A673 (cell line): ENCODE measurements around the gene KCNMA1. TPM values are rescaled to one million over a fixed set of nuclear protein-coding genes. Genes with fewer than 3 reads are reported as not detected.

Experiments used
- BruUV-seq: library from RNA; stranded (reverse); fragments of 400-500 nt; replicated peaks from 2 replicates; lab custom pipeline; 2021; lab: Mats Ljungman, UMichigan
- CTCF ChIA-PET: fragments of 300-600 bp; sonication (Branson Sonifier 250); formaldehyde crosslinking; loops from one replicate; lab custom pipeline; 2022; ENCODE audit warnings: antibody characterized with exemption; lab: Charles Lee
- POLR2A ChIA-PET: fragments of 300-600 bp; sonication (Branson Sonifier 250); formaldehyde crosslinking; loops from one replicate; lab custom pipeline; 2022; ENCODE audit warnings: antibody characterized with exemption; ENCODE audit not compliant: low non-redundant PET; lab: Charles Lee
- DNase-seq: peaks from one replicate; pipeline ENCODE4 v3.0.0-alpha.2; 2015; ENCODE audit warnings: low spot score
- H3K27ac ChIP-seq: fragments of 200-600 bp; sonication (generic); 2 replicates; pipeline ENCODE4 v1.5.1; 2016; ENCODE audit warnings: mixed run types, low read depth, mild to moderate bottlenecking, mixed read lengths, antibody characterized with exemption, low read length; ENCODE audit not compliant: poor library complexity, severe bottlenecking
- H3K27me3 ChIP-seq: fragments of 200-600 bp; sonication (generic); replicated peaks from 2 replicates; pipeline ENCODE4 v1.6.1; 2017; ENCODE audit warnings: mixed run types, low read depth, mild to moderate bottlenecking, mixed read lengths, antibody characterized with exemption, low read length; ENCODE audit not compliant: insufficient read depth, poor library complexity
- H3K36me3 ChIP-seq: fragments of 200-600 bp; sonication (generic); 2 replicates; pipeline ENCODE4 v1.6.1; 2016; ENCODE audit warnings: mixed run types, mild to moderate bottlenecking, mixed read lengths, antibody characterized with exemption, low read length; ENCODE audit not compliant: insufficient read depth, poor library complexity, severe bottlenecking
- H3K4me1 ChIP-seq: fragments of 200-600 bp; sonication (generic); 2 replicates; pipeline ENCODE4 v1.6.1; 2017; ENCODE audit warnings: mixed run types, mild to moderate bottlenecking, mixed read lengths, antibody characterized with exemption, low read length; ENCODE audit not compliant: insufficient read depth, poor library complexity, severe bottlenecking
- H3K4me3 ChIP-seq: fragments of 200-600 bp; sonication (generic); 2 replicates; pipeline ENCODE4 v1.5.1; 2016; ENCODE audit warnings: low read depth, mixed run types, mild to moderate bottlenecking, mixed read lengths, low read length; ENCODE audit not compliant: poor library complexity, severe bottlenecking
- H3K9me3 ChIP-seq: fragments of 200-600 bp; sonication (generic); 2 replicates; pipeline ENCODE4 v1.6.1; 2016; ENCODE audit warnings: mixed run types, low read depth, mild to moderate bottlenecking, mixed read lengths, antibody characterized with exemption, low read length; ENCODE audit not compliant: poor library complexity, severe bottlenecking
- CTCF ChIP-seq: fragments of 300-800, 200-600 bp; sonication (generic); conservative IDR thresholded peaks from 2 replicates; pipeline ENCODE4 v1.5.1; 2017; ENCODE audit warnings: low read depth, mild to moderate bottlenecking, antibody characterized with exemption, low read length, moderate library complexity, mixed read lengths
- EZH2 ChIP-seq: fragments of 200-600 bp; sonication (generic); IDR thresholded peaks from 2 replicates; pipeline ENCODE4 v1.6.1; 2017; ENCODE audit warnings: borderline replicate concordance, low read depth, mild to moderate bottlenecking, mixed read lengths, antibody characterized with exemption, low read length; ENCODE audit not compliant: poor library complexity, severe bottlenecking
- intact Hi-C: fragments of 100-400 bp; cut with micrococcal nuclease; formaldehyde crosslinking; loops from one replicate; pipeline ENCODE4 v1.10.0; 2022; ENCODE audit not compliant: unreplicated experiment
- total RNA-seq: library from RNA; stranded (reverse); gene quantifications from 2 replicates; pipeline ENCODE4 v1.2.3, GENCODE V29; 2021

KCNMA1 gene
- total RNA-seq, 1 experiment from 2014 or later, result 0.84 TPM

- H3K27me3 ChIP-seq, result no peaks in the 10 kb centered on the region
- BruUV-seq, result no TSS peak
- no peaks in the 10 kb centered on the region for H3K36me3 ChIP-seq
- no peaks in the 10 kb centered on the region for H3K9me3 ChIP-seq
- TF ChIP-seq EZH2, result no peak
- no peak for TF ChIP-seq CTCF
- intact Hi-C loops, result no loop called here
- no peak overlapping the region for H3K27ac ChIP-seq
- DNase-seq, result peak; percentile 60
- no peak overlapping the region for H3K4me3 ChIP-seq
- peaks cover 13% of the 10 kb centered on the region for H3K4me1 ChIP-seq
- ChIA-PET POLR2A (no interaction called here), CTCF (no interaction called here)
These were observed 390.3 kb downstream of the KCNMA1 start for GRCh38 chr10:77247031-77247990.

GRCh38 chr10:77245953-77246352 lies 391.7 kb downstream of the KCNMA1 start:
- DNase-seq, result peak; percentile 25
- H3K27ac ChIP-seq, result no peak overlapping the region
- intact Hi-C loops, result no loop called here
- no peak for TF ChIP-seq CTCF
- TF ChIP-seq EZH2, result no peak
- ChIA-PET CTCF (no interaction called here), POLR2A (no interaction called here)
- H3K9me3 ChIP-seq, result no peaks in the 10 kb centered on the region
- H3K4me3 ChIP-seq, result no peak overlapping the region
- no peaks in the 10 kb centered on the region for H3K27me3 ChIP-seq
- H3K36me3 ChIP-seq, result no peaks in the 10 kb centered on the region
- BruUV-seq, result no TSS peak
- H3K4me1 ChIP-seq, result peaks cover 13% of the 10 kb centered on the region

- CTCF ChIA-PET, result no interaction called here
- TF ChIP-seq EZH2, result no peak
- no peak for TF ChIP-seq CTCF
- Histone ChIP-seq H3K9me3 (no peaks in the 10 kb centered on the region), H3K4me1 (peaks cover 13% of the 10 kb centered on the region), H3K36me3 (no peaks in the 10 kb centered on the region), H3K4me3 (no peak overlapping the region), H3K27ac (no peak overlapping the region), H3K27me3 (no peaks in the 10 kb centered on the region)
- BruUV-seq, result no TSS peak
- intact Hi-C loops, result no loop called here
- no peak for DNase-seq
- POLR2A ChIA-PET, result no interaction called here
These were observed 392.9 kb downstream of the KCNMA1 start for GRCh38 chr10:77244746-77245145.
